C4-2B (cell line): ENCODE measurements around the gene SNRNP48.

Experiments used
- H3K27ac ChIP-seq: fragments of 450-650 bp; 2 replicates; pipeline ENCODE4 v1.5.1; 2017
- CTCF ChIP-seq: fragments of 450-650 bp; conservative IDR thresholded peaks from 2 replicates; pipeline ENCODE4 v1.5.1; 2017; ENCODE audit warnings: mild to moderate bottlenecking
- ZFX ChIP-seq: fragments of 450-650 bp; IDR thresholded peaks from 2 replicates; pipeline ENCODE4 v1.6.1; 2017

SNRNP48 gene

GRCh38 chr6:7554533-7555275 is 35.3 kb upstream of the SNRNP48 start:
- TF ChIP-seq CTCF (no peak), ZFX (no peak)
- no peak overlapping the region for H3K27ac ChIP-seq

- TF ChIP-seq CTCF (no peak), ZFX (no peak)
- H3K27ac ChIP-seq, result 0 out of 2 replicates have a peak overlapping the region, but pooled peaks have one; percentile 6
Measured at GRCh38 chr6:7555671-7556070, 34.3 kb upstream of the SNRNP48 start.

- no peak overlapping the region for H3K27ac ChIP-seq
- no peak for TF ChIP-seq CTCF
- TF ChIP-seq ZFX, result no peak
Measured at GRCh38 chr6:7556394-7557106, 33.4 kb upstream of the SNRNP48 start.

DNA sequence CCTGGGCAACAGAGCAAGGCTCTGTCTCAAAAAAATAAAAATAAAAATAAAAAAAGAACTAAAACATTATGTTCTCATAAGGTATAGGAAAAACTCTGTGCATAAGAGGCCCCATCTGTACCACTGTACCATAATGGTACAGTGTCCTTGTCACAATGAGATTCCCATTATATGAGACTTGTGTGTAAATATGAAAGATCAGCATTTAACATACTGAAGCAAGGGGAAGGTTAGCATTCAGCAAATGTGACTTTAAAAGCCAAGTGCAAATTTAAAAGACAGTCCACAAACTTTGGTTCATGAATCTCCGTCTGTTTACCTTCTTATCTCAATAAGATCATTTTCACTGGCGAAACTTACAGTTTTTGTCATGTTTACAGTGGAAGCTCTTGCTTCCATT is 32.3 kb upstream of the SNRNP48 start:
- TF ChIP-seq CTCF, result no peak
- no peak for TF ChIP-seq ZFX
- peak overlapping the region; percentile 70 for H3K27ac ChIP-seq

DNA sequence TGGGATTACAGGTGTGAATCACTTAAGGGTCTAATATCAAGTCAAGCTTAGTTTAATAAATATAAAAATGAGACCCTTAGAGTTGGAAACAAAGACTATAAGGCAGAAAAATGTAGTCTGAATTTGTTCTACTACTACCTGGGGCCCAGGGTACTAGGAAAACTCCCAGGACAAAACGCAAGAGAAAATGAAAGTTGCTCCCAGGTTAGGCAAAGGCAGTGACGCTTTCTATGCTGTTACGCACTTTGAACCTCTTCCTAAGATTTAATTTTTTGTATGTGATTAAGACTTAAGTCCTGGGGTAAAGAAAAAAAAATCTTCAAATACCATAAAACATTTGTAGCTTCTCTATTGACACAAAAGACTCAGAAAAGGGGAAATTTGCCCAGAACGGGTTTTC is 31.2 kb upstream of the SNRNP48 start:
- H3K27ac ChIP-seq, result peak overlapping the region; percentile 52
- TF ChIP-seq ZFX (no peak), CTCF (no peak)

GRCh38 chr6:7559196-7559595 is 30.8 kb upstream of the SNRNP48 start:
- no peak overlapping the region; the same call in 1 of the 2 replicates for H3K27ac ChIP-seq
- TF ChIP-seq CTCF (no peak), ZFX (no peak)

GRCh38 chr6:7559651-7560385 is 30.2 kb upstream of the SNRNP48 start:
- no peak overlapping the region for H3K27ac ChIP-seq
- no peak for TF ChIP-seq CTCF
- TF ChIP-seq ZFX, result no peak
